Measurements from ENCODE around the gene FAM210B.
"Not testable (repeated sequence)": the region's sequence is repeated elsewhere in the genome, so short reads cannot be mapped to it uniquely, and the experiment has no call there.

Gene FAM210B

GRCh38 chr20:56393653-56394052 lies 34.9 kb downstream of the FAM210B start:
- no peak for DNase-seq

DNA sequence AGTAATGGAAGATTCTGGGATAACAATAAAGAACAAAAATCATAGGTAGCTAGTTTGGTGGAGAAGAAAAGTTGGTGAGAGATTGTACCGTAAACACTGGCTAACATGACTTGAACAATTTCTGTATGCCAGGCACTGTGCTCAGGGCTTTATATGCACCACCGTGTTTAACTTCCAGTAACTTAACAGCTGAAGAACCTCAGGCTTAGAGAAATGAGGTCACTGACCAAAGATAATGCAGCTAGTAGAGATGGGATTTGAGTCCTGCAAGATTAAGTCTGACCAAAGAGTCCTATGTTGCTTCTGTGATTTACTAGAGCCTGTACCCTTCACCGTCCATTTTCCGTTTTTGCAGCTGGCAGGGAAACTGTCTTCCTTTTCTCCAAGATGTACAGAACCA lies 36.4 kb downstream of the FAM210B start:
- DNase-seq = no peak

DNA sequence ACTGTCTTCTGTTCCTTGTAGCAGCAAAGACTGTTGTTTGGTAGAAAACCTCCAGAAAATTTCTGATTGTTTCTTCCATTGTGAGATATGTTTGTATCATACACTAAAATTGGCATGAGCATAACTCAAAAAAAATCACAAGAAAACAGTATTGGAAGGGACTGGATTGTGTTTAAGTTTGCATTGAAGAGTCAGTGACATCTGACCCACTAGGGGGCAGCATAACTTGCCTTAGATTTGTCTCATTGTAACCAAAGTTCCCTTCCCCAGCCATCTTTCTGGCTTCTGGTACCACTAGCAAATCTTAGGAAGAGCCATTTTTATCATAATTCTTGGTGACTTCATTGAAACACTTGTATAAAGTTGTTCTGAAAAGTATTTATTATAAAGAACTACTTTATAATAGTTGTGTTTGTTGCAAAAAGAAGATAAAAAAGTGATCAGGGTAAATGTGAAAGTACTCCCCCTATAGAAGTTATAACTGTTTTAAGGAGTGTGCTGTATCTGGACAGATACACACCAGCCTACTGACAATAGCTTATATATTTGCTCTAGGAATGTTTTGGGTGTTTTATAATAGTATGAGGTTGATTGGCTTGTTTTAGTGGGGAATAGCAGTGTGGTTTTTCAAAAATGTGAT lies 41.3 kb downstream of the FAM210B start:
- peak; percentile 68 for DNase-seq

GRCh38 chr20:56403465-56403864 lies 44.7 kb downstream of the FAM210B start:
- no peak for DNase-seq

DNA sequence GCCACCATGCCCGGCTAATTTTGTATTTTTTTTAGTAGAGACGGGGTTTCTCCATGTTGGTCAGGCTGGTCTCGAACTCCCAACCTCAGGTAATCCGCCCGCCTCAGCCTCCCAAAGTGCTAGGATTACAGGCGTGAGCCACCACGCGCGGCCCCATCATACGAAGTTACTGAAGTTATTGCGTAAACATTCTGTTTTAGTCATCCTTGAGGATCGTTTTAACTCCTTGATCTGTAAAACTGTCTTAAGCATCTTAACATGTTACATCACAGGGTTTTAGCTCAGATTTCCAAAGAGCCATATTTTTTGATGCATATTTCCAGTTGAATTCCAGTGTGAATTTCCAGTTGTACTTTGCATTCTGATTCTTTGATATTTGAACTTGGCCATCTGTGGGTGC lies 46.6 kb downstream of the FAM210B start:
- DNase-seq = not testable (repeated sequence)

DNA sequence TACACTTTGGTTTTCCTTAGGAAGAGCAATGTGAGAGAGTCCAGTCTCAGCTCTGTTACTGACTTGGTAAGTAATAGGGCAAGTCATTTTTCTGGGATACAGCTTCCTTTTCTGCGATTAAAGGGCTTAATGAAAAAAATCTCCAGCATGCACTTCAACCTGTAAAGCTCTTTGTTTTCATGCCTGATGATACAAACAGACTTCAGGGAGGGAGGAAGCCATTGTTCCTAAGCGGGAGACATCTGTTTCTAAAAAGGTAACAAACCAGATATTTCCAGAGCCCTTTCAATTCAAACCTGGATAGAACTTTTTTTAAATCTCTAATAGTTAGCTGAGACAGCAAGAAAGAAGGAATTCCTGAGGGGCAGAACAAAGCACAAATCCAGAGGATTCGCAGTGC lies 48.1 kb downstream of the FAM210B start:
- no peak for DNase-seq

- no peak for DNase-seq
Observed at GRCh38 chr20:56409521-56409920, 50.7 kb downstream of the FAM210B start.

DNA sequence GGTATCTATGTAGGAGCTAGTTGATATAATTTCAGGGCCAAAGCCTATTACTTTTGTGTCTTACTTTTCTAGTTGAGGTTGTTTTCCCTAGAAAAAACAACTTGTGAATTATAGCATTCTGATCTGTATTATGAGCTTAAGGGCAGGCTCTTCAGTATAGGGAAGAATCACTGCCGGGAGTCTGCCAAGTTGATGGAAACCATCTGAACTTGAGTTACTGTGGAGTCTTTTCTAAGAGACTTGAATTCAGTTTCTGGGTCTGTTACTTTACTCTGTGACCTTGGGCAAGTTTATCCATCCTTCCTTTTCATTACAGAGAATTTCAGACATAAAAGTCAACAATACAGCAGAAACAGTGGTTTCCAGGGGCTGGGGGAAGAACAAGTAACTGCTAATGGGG lies 51.2 kb downstream of the FAM210B start:
- no peak for DNase-seq

- not testable (repeated sequence) for DNase-seq
Observed at GRCh38 chr20:56411287-56411686, 52.5 kb downstream of the FAM210B start.

- peak; percentile 22 for DNase-seq
Observed at GRCh38 chr20:56411759-56412472, 53.1 kb downstream of the FAM210B start, which contains the start of gene CASS4. Gene CASS4, plus strand, starts transcription at chr20:56412260. Its CDS starts 199 bp downstream, at chr20:56412459.

GRCh38 chr20:56412473-56412790 lies 53.7 kb downstream of the FAM210B start:
- DNase-seq = no peak

DNA sequence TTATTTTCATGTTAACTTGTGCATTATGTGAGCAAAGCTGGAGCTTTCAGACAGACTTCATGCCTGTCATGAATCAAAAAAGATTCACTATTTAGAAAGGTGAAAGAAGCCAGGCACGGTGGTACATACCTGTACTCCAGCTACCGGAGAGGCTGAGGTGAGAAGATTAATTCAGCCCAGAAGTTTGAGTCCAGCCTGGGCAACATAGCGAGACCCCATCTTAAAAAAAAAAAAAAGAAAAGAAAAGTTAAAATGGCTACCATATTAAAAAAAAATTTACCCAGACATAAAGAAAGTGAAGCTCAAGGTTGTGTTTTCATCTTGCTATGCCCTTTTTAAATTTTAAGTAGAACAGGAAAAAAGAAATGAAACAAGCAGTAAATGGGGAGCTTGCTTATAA lies 54.2 kb downstream of the FAM210B start:
- no peak for DNase-seq

DNA sequence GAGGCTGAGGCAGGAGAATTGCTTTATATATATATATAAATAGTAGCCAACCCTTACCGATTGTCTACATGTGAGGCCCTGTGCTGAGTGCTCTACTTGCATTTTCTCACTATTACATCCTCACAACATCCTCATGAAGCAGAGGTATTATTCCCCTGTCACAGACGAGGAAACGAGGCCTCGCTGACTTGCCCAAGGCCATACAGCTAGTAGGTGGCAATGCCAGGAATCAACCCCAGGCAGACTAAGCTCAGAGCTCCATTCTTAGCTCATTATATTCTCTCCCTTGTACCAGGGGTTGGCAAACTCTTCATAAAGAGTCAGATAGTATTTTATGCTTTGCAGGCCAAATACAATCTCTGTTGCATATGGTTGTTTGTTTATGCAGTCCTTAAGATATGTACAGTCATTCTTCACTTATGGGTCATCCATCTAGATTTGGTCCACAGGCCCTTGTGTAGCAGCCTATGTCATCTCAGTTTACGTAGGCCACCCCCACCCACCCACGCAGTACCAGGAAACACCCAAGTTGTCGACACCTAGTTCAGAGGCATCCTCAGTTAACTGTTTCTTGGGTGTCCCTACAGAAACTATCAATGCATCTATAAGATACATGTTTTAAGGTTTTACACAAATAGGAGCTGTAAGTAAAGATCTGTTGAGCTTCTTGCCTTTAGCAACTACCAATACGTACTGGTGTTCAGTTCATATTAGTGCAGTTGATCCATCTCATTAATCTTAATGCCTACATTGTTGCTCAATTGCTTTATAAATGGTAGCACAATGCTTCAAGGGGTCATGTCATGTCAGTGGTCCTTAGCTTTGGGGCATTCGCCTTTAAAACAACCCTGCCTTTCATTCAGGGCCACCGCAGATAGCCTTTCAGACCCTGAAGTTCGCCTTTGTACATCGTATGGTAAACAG lies 56.3 kb downstream of the FAM210B start:
- DNase-seq = peak; percentile 62

- no peak for DNase-seq
Observed at GRCh38 chr20:56417402-56417801, 58.6 kb downstream of the FAM210B start.

DNA sequence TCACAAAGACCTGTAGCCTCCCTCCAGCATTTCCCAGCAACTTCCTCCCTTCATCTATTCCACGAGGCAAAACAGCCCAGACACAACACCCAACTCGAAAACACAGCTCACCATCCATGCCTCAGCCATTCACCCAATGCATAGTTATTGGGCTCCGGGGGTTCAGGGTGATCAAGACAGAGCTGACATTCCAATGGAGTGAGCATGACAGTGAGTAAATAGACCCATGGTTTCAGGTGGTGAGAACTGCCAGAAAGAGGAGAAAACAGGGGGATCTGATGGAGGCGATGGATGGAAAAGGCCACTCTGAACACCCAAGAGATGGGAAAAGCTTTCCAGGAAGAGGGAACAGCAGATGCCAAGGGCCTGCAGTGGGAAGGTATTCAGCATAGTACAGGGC lies 59.1 kb downstream of the FAM210B start:
- no peak for DNase-seq

All from activated CD8-positive, alpha-beta memory T cell treated with anti-CD3 and anti-CD28 coated beads, Interleukin-2, amount 50 U/mL, for 4 hours (primary cell).